ENCODE measurements around the gene NCBP2L.

NCBP2L gene

GRCh38 chrX:107823042-107823441, 45.5 kb downstream of the NCBP2L start:
- no peak for TF ChIP-seq CTCF (IDR thresholded peaks at IDR 0.05; ENCODE audit: low read depth, low read length, missing control alignments)
- in situ Hi-C loops (cut with HindIII; ENCODE audit: low sequenced_read_pairs), result no loop called here
- no peak for DNase-seq (ENCODE audit: low read depth)
- no peak overlapping the region for H3K4me3 ChIP-seq (ENCODE audit: low read depth, low read length)

- no peak overlapping the region for H3K4me3 ChIP-seq (ENCODE audit: low read depth, low read length)
- DNase-seq (ENCODE audit: low read depth), result peak; percentile 37
- in situ Hi-C loops (cut with HindIII; ENCODE audit: low sequenced_read_pairs), result no loop called here
Observed at GRCh38 chrX:107823456-107823855, 45.9 kb downstream of the NCBP2L start.

GRCh38 chrX:107825698-107826237, 48.2 kb downstream of the NCBP2L start, which contains the start of gene MID2:
Gene MID2, plus strand, starts transcription at chrX:107825866. Its CDS starts 561 bp downstream, at chrX:107826427.
- in situ Hi-C loops (cut with HindIII; ENCODE audit: low sequenced_read_pairs), result no loop called here
- peak within 1 kb of the TSS; percentile 38 for H3K4me3 ChIP-seq (ENCODE audit: low read depth, low read length)
- no peak for TF ChIP-seq CTCF (IDR thresholded peaks at IDR 0.05; ENCODE audit: low read depth, low read length, missing control alignments)
- DNase-seq (ENCODE audit: low read depth), result no peak

More at GRCh38 chrX:107823456-107823855, 45.9 kb downstream of the NCBP2L start:
- TF ChIP-seq CTCF (IDR thresholded peaks at IDR 0.05; ENCODE audit: low read depth, low read length, missing control alignments), result no peak

- peak overlapping the region; percentile 38 for H3K4me3 ChIP-seq (ENCODE audit: low read depth, low read length)
- TF ChIP-seq CTCF (IDR thresholded peaks at IDR 0.05; ENCODE audit: low read depth, low read length, missing control alignments), result no peak
- in situ Hi-C loops (cut with HindIII; ENCODE audit: low sequenced_read_pairs), result no loop called here
- no peak for DNase-seq (ENCODE audit: low read depth)
Observed at GRCh38 chrX:107826238-107827029, 48.9 kb downstream of the NCBP2L start.

- TF ChIP-seq CTCF (IDR thresholded peaks at IDR 0.05; ENCODE audit: low read depth, low read length, missing control alignments), result no peak
- no peak for DNase-seq (ENCODE audit: low read depth)
- in situ Hi-C loops (cut with HindIII; ENCODE audit: low sequenced_read_pairs), result no loop called here
- H3K4me3 ChIP-seq (ENCODE audit: low read depth, low read length), result peak overlapping the region; percentile 38
Observed at GRCh38 chrX:107827030-107827831, 49.7 kb downstream of the NCBP2L start.

GRCh38 chrX:107827852-107828251, 50.3 kb downstream of the NCBP2L start:
- TF ChIP-seq CTCF (IDR thresholded peaks at IDR 0.05; ENCODE audit: low read depth, low read length, missing control alignments), result no peak
- in situ Hi-C loops (cut with HindIII; ENCODE audit: low sequenced_read_pairs), result no loop called here
- H3K4me3 ChIP-seq (ENCODE audit: low read depth, low read length), result no peak overlapping the region
- no peak for DNase-seq (ENCODE audit: low read depth)
